Testis (tissue), 3 donors: Measurements from ENCODE around the gene SMIM34. TPM values are rescaled to one million over a fixed set of nuclear protein-coding genes. Genes with fewer than 3 reads are reported as not detected.

ENCODE experiments used
- DNase-seq: peaks from one replicate; pipeline ENCODE4 v3.0.0-alpha.2; 2019
- H3K27ac ChIP-seq, 2 donors: fragments of 200-600 bp; sonication (generic); one replicate each; pipeline ENCODE4 v1.5.1; 2019
- H3K27me3 ChIP-seq: fragments of 200-600 bp; sonication (generic); one replicate; pipeline ENCODE4 v1.5.1; 2019
- H3K36me3 ChIP-seq: fragments of 200-600 bp; sonication (generic); one replicate; pipeline ENCODE4 v1.5.1; 2017; ENCODE audit warnings: low read depth; ENCODE audit errors: missing control alignments
- H3K4me1 ChIP-seq: fragments of 200-600 bp; sonication (generic); one replicate; pipeline ENCODE4 v1.5.1; 2019
- H3K4me3 ChIP-seq, 2 donors: fragments of 200-600 bp; sonication (generic); one replicate each; pipeline ENCODE4 v1.5.1; 2017 to 2019
- H3K9me3 ChIP-seq: fragments of 200-600 bp; sonication (generic); one replicate; pipeline ENCODE4 v1.5.1; 2017
- POLR2A ChIP-seq: fragments of 450-650 bp; IDR thresholded peaks from one replicate; pipeline ENCODE4 v1.6.1; 2017; ENCODE audit warnings: antibody characterized with exemption, mild to moderate bottlenecking, moderate library complexity
- WGBS, 2 donors: methylation state at CpG; one replicate each; pipeline ENCODE4 v1.1.5; 2018; 5-methylcytosine and 5-hydroxymethylcytosine counted together
- intact Hi-C: fragments of 100-400 bp; cut with DNase I; formaldehyde crosslinking; loops from one replicate; pipeline ENCODE4 v1.15.1; 2023; ENCODE audit warnings: low total_unique reads
- polyA plus RNA-seq: library from polyadenylated mRNA; stranded (reverse); fragments of 350-450 nt; fragmentation: Illumina TruSeq; extraction: RNeasy Lipid Tissue Mini Kit (QIAGEN cat#74804); gene quantifications from one replicate; pipeline ENCODE4 v1.2.3, GENCODE V29; 2014; ENCODE audit warnings: low read depth, low replicate concordance; ENCODE audit not compliant: insufficient read depth
- small RNA-seq, 2 donors: library from RNA; depleted of rRNA; stranded (forward); fragments of <200 nt; gene quantifications; one replicate each; pipeline ENCODE3, GENCODE V24; 2016
- total RNA-seq, 2 donors: library from RNA; depleted of rRNA; stranded (reverse); fragments of >200 nt; gene quantifications; one replicate each; pipeline ENCODE4 v1.2.3, GENCODE V29; 2016
- TF ChIP-seq, protein P1 (sequence below), 3 experiments: fragments of 450-650 bp in 2 of 3; fragments of 200-600 bp in 1 of 3; sonication (generic) in 1 of 3; IDR thresholded peaks; one replicate each; pipeline ENCODE4 v1.5.1; 2016 to 2019; ENCODE audit warnings: antibody characterized with exemption in 3 of 3, mild to moderate bottlenecking in 2 of 3, moderate library complexity in 1 of 3

SMIM34 gene
- total and polyA plus RNA-seq, 3 donors from 2014 or later = 0.37 TPM; not detected in 2

DNA sequence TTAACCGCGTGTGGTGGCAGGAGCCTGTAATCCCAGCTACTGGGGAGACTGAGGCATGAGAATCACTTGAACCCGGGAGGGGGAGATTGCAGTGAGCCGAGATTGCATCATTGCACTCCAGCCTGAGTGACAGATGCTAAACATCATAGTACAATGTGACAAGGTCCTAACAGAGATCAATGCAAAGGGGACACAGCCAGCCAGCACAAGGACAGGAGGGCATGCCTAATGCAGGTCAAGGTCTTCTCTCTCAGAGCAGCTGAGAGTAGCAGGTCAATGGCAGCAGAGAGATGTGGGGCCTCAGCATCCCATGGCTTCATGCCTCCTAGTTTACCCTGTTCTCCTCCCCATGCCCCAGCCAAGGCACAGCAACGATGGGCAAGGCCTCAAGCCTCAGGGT is 51.4 kb downstream of the SMIM34 start:
- 93 to 97% methylated on average over 5 of the region's 5 CpGs for WGBS, 2 donors
- Histone ChIP-seq H3K27ac (no peak overlapping the region), H3K4me1 (no peaks in the 10 kb centered on the region), H3K4me3 (no peak overlapping the region), H3K27me3 (no peaks in the 10 kb centered on the region), H3K9me3 (no peaks in the 10 kb centered on the region), H3K36me3 (no peaks in the 10 kb centered on the region)
- TF ChIP-seq, protein P1, sequence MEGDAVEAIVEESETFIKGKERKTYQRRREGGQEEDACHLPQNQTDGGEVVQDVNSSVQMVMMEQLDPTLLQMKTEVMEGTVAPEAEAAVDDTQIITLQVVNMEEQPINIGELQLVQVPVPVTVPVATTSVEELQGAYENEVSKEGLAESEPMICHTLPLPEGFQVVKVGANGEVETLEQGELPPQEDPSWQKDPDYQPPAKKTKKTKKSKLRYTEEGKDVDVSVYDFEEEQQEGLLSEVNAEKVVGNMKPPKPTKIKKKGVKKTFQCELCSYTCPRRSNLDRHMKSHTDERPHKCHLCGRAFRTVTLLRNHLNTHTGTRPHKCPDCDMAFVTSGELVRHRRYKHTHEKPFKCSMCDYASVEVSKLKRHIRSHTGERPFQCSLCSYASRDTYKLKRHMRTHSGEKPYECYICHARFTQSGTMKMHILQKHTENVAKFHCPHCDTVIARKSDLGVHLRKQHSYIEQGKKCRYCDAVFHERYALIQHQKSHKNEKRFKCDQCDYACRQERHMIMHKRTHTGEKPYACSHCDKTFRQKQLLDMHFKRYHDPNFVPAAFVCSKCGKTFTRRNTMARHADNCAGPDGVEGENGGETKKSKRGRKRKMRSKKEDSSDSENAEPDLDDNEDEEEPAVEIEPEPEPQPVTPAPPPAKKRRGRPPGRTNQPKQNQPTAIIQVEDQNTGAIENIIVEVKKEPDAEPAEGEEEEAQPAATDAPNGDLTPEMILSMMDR (IDR thresholded peaks at IDR 0.05) = no peak
- TF ChIP-seq POLR2A = no peak
- intact Hi-C loops = no loop called here
- peak; percentile 2 for DNase-seq

DNA sequence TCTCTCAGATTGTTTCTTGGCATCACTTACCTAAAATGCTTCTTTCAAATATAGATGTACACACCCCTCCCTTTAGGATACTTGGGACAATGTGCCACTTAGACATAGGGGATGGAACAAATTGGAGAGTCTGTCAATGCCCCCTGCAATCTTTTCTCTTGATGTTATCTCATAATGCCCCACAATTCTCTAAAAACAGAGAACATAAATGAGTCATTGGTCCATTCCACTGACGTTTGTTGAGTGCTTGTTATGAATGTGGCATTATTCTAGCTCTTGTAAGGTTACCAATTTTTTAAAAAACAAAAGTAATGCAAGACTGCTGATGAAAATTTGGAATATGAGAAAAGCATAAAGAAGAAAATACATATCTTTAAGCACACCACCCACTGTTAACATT is 54.0 kb downstream of the SMIM34 start:
- no peak for DNase-seq
- H3K9me3 ChIP-seq = no peaks in the 10 kb centered on the region
- no peak overlapping the region for H3K4me3 ChIP-seq
- TF ChIP-seq, protein P1 (IDR thresholded peaks at IDR 0.05) = no peak
- TF ChIP-seq POLR2A = no peak
- H3K27me3 ChIP-seq = no peaks in the 10 kb centered on the region
- intact Hi-C loops = no loop called here
- no peak overlapping the region for H3K27ac ChIP-seq
- no peaks in the 10 kb centered on the region for H3K4me1 ChIP-seq
- WGBS, 2 donors = 49 to 74% methylated on average over 1 of the region's 1 CpG
- H3K36me3 ChIP-seq = no peaks in the 10 kb centered on the region

Small RNA genes within 50 kb of the gene (small RNA-seq; reads per million reads assigned to genes)
- 0 reads per million in 2 donors for gene RF00614

Other genes with a start within 250 kb of the SMIM34 start
- gene KCNE2, start 59.9 kb downstream of the SMIM34 start, total RNA-seq = under 1 TPM in 1 of 2 donors, not detected in 1; 0.37 TPM
- 0.74 TPM for gene KCNE2, start 59.9 kb downstream of the SMIM34 start, polyA plus RNA-seq
- gene SMIM11, start 48.4 kb downstream of the SMIM34 start, total RNA-seq = 10 to 100 TPM in 1 of 2 donors, 1 to 10 TPM in 1; 5.0 to 13.3 TPM
- gene SMIM11, start 48.4 kb downstream of the SMIM34 start, polyA plus RNA-seq = 9.1 TPM
- gene KCNE1, start 88.3 kb upstream of the SMIM34 start, total RNA-seq = 10 to 100 TPM; 12.4 to 16.7 TPM
- 7.3 TPM for gene KCNE1, start 88.3 kb upstream of the SMIM34 start, polyA plus RNA-seq
- 10 to 100 TPM; 16.7 to 21.9 TPM for gene RCAN1, start 191.2 kb upstream of the SMIM34 start, total RNA-seq
- 20.6 TPM for gene RCAN1, start 191.2 kb upstream of the SMIM34 start, polyA plus RNA-seq
- gene CLIC6, start 245.0 kb upstream of the SMIM34 start, total RNA-seq = under 1 TPM; 0.16 to 0.37 TPM
- 2.0 TPM for gene CLIC6, start 245.0 kb upstream of the SMIM34 start, polyA plus RNA-seq